NT2/D1 (cell line): ENCODE measurements around the gene PACS1.
A peak's percentile ranks its signal among the peaks of the same experiment; 100 is the strongest.

ENCODE experiments used
- DNase-seq: peaks from one replicate; pipeline ENCODE4 v3.0.0-alpha.2; 2011; ENCODE audit warnings: low read depth, low spot score
- H3K27me3 ChIP-seq: 2 replicates; pipeline ENCODE4 v1.6.0; 2011; ENCODE audit warnings: mild to moderate bottlenecking; ENCODE audit not compliant: insufficient read length, insufficient read depth
- H3K36me3 ChIP-seq: 2 replicates; pipeline ENCODE4 v1.6.1; 2011; ENCODE audit warnings: mild to moderate bottlenecking, low read length, mixed read lengths; ENCODE audit not compliant: insufficient read depth, insufficient read length
- H3K4me1 ChIP-seq: 2 replicates; pipeline ENCODE4 v1.5.1; 2011; ENCODE audit not compliant: insufficient read depth, insufficient read length
- H3K4me3 ChIP-seq: 2 replicates; pipeline ENCODE4 v1.5.1; 2011; ENCODE audit warnings: low read depth; ENCODE audit not compliant: insufficient read length
- H3K9ac ChIP-seq: 2 replicates; pipeline ENCODE4 v1.6.0; 2011; ENCODE audit warnings: low read depth; ENCODE audit not compliant: insufficient read length
- H3K9me3 ChIP-seq: 2 replicates; pipeline ENCODE4 v1.5.1; 2011; ENCODE audit warnings: mild to moderate bottlenecking, low read length; ENCODE audit not compliant: insufficient read depth
- SUZ12 ChIP-seq: IDR thresholded peaks from 2 replicates; pipeline ENCODE4 v1.6.1; 2011; ENCODE audit not compliant: insufficient read length, insufficient read depth; ENCODE audit errors: extremely low read depth
- YY1 ChIP-seq: IDR thresholded peaks from 2 replicates; pipeline ENCODE4 v1.6.1; 2011; ENCODE audit not compliant: insufficient read length, insufficient read depth
- ZNF274 ChIP-seq: IDR thresholded peaks from 2 replicates; pipeline ENCODE4 v1.6.1; 2011; ENCODE audit warnings: mild to moderate bottlenecking, low read depth, low read length

The PACS1 gene

DNA sequence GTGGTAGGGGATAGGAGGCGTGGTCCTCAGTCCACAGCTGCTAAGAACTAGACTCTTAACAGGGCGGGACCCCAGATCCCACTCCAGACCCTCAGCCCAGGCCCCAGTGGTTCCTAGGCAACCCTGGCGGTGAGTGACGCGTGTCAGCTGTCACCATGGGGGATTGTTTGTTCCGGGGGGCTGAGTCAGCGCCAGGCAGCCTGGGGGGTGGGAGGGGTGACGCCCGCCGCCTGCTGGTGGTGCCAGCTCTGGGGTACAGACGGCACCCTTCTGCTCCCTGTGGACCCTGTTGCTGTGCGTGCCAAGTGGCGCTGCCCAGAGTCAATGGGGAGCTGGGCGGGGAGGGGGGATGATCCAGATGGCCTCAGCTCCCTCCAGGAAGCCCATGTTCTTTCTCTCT lies 210.4 kb downstream of the PACS1 start:
- Histone ChIP-seq H3K4me3 (no peak overlapping the region), H3K4me1 (peaks cover 27% of the 10 kb centered on the region), H3K36me3 (peaks cover 38% of the 10 kb centered on the region), H3K27me3 (no peaks in the 10 kb centered on the region), H3K9me3 (no peaks in the 10 kb centered on the region), H3K9ac (no peak overlapping the region)
- no peak for DNase-seq
- no peak for TF ChIP-seq SUZ12
- no peak for TF ChIP-seq YY1
- no peak for TF ChIP-seq ZNF274

DNA sequence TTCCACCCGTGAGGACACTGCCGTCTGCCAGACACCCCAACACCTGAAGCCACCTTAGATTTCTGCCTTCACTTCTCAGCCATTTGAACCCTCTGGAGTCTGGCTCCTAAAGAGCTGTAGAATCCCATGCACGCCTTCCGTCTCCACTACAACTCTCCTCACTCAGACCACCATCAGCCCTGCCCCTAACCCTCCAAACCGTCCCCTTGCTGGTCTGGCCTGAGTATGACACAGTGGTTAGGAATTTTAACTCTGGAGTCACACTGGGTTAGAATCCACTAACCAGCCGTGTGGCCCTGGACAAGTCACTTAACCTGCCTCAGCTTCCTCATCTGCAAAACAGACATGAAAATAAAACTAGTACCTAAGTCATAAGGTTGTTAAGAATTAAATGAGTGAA lies 210.9 kb downstream of the PACS1 start:
- Histone ChIP-seq H3K9ac (peak overlapping the region; percentile 17), H3K4me3 (no peak overlapping the region), H3K4me1 (peaks cover 27% of the 10 kb centered on the region), H3K9me3 (no peaks in the 10 kb centered on the region), H3K27me3 (no peaks in the 10 kb centered on the region), H3K36me3 (peaks cover 38% of the 10 kb centered on the region)
- no peak for DNase-seq
- TF ChIP-seq ZNF274 (no peak), SUZ12 (no peak), YY1 (no peak)

DNA sequence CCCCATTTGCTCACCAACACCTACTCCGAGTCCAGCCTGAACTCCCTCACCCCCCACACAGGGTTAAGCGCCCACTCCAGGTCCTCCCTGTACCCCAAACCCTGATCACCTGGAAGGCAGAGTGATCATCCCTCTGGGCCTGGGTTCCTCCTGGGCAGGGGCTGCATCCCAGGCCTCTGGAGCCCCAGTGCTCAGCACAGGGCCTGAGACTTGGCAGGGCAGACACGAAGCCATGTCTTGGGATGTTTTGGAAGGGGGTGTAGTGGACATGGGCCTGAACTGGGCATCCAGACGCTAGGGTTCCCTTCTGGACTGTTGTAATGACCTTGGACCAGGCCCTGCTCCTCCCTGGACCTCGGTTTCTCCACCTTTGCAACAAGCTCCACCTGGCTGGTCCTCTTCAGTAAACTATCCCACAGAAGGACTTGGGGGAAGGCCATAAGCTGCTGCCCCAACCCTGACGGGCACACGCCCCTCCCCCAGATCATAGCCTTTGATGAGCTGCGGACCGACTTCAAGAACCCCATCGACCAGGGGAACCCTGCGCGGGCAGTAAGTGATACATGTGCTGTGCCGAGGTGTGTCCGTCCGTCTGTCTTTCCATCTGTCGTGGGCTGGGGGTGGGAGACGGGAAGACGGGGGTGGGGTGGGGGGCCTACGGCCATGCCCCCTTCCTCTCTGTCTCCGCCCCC lies 211.8 kb downstream of the PACS1 start:
- Histone ChIP-seq H3K9me3 (no peaks in the 10 kb centered on the region), H3K4me3 (no peak overlapping the region), H3K4me1 (peaks cover 27% of the 10 kb centered on the region), H3K36me3 (peaks cover 40% of the 10 kb centered on the region), H3K27me3 (no peaks in the 10 kb centered on the region), H3K9ac (no peak overlapping the region)
- TF ChIP-seq ZNF274, result no peak
- no peak for TF ChIP-seq YY1
- no peak for TF ChIP-seq SUZ12
- DNase-seq, result no peak

DNA sequence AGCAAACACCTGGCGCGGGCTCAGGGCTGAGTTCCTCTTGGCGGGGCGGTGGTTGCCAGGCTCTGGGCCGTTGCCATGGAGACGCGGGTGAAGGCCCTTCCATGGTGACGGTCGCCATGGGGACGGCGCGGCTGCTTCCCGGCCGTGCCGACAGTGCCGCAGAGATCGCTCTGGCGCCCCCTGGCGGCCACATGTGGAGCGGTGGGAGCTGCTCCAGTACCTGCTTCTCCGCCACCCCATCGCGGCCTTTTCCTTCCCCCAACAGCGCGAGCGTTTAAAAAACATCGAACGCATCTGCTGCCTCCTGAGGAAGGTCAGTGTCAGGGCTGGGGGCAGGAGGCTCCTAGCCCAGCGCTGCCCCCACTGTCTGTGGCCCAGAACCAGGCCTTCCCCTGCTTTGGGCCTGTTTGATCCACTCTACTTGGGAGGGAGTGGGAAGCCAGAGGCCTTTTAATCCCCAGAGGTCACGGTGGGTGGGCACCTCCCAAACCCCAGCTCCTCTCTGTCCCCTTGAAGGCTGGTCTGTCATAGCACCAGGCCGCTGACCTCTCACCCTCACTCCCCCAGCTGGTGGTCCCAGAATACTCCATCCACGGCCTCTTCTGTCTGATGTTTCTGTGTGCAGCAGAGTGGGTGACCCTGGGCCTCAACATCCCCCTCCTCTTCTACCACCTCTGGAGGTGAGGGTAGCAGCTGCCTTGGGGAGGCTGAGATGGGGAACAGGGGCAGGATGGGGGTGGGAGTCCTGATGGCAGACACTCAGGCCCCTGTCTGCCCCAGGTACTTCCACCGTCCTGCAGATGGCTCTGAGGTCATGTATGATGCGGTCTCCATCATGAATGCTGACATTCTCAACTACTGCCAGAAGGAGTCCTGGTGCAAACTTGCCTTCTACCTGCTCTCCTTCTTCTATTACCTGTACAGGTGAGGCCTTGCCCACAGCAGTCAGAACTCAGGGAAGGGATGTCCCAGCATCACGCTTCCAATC lies 212.7 kb downstream of the PACS1 start:
- no peak overlapping the region for H3K4me3 ChIP-seq
- peaks cover 29% of the 10 kb centered on the region for H3K4me1 ChIP-seq
- no peak for TF ChIP-seq ZNF274
- TF ChIP-seq YY1, result no peak
- TF ChIP-seq SUZ12, result no peak
- peak overlapping the region; percentile 47 for H3K9ac ChIP-seq
- no peaks in the 10 kb centered on the region for H3K9me3 ChIP-seq
- peak; percentile 99 for DNase-seq
- peaks cover 47% of the 10 kb centered on the region for H3K36me3 ChIP-seq
- H3K27me3 ChIP-seq, result no peaks in the 10 kb centered on the region

DNA sequence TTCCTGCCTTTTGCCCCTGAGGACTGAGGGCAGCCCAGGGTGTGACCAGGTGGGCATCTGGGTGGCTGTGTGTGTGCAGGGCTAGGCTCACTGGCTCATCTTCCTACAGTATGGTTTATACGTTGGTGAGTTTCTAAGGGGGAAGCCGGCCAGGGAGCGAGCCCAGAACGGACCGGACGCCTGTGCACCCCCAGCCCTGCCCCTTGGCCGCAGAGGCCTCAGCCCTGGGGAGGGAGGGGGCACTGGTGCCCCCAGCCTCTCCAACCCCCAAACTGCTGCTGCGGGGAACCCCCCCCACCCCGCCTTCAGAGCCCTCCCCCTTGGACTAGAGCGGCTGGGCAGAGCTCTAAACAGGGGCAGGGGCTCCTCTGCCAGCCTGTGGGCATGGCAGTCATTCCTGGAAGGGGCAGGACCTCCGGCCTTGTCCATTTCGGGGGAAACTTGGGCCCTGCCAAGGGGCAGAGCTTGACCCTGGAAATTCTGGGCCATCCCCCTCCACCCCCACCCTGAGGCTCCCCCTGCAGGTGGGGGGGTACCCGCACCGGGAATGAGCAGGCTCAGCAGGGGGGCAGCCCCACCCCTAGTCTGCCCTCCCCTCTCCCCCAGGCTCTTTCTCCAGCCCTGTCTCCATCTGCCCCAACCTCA lies 213.5 kb downstream of the PACS1 start:
- TF ChIP-seq YY1 (no peak), ZNF274 (no peak), SUZ12 (no peak)

DNA sequence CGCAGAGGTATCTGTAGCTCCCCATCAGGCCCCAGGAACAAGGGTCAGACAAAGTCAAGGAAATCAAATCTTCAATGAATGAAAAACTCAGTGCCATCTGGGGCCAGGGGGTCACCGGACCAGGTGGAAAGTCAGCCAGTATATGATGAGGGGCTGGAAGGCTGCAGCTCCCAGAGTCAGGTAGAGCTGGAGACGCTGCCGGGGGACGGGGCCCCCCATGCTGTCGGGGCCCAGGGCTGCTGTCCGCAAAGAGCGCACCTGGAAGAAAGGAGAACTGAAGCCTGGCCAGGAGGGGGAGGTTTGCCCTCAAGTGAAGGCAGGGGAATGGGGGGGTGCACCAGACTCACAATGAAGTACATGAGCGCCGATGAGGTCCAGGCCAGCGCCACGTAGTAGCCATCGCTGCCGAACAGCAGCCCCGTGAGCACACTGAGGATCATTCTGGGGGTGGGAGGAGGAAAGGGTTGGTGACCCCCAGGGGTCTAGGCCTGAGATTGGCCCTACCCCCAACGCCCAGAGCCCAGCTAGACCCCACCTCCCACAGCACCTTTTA lies 214.5 kb downstream of the PACS1 start:
- Histone ChIP-seq H3K27me3 (peaks cover under 1% of the 10 kb centered on the region), H3K4me3 (no peak overlapping the region), H3K4me1 (peaks cover 31% of the 10 kb centered on the region), H3K9me3 (no peaks in the 10 kb centered on the region), H3K36me3 (peaks cover 50% of the 10 kb centered on the region), H3K9ac (no peak overlapping the region)
- TF ChIP-seq SUZ12, result no peak
- no peak for TF ChIP-seq ZNF274
- no peak for TF ChIP-seq YY1
- DNase-seq, result no peak

More for the DNA sequence above, 213.5 kb downstream of the PACS1 start:
- no peak overlapping the region for H3K9ac ChIP-seq
- no peak overlapping the region for H3K4me3 ChIP-seq
- peaks cover 50% of the 10 kb centered on the region for H3K36me3 ChIP-seq
- no peaks in the 10 kb centered on the region for H3K9me3 ChIP-seq
- H3K4me1 ChIP-seq, result peaks cover 34% of the 10 kb centered on the region
- H3K27me3 ChIP-seq, result no peaks in the 10 kb centered on the region
- no peak for DNase-seq
